Germinal center (tissue), 1 donor: ENCODE data around the gene MAP3K3.

ENCODE experiments used
- DNase-seq: peaks from one replicate; pipeline ENCODE4 v3.0.0; 2012; ENCODE audit warnings: mixed read lengths, low spot score

The MAP3K3 gene

DNA sequence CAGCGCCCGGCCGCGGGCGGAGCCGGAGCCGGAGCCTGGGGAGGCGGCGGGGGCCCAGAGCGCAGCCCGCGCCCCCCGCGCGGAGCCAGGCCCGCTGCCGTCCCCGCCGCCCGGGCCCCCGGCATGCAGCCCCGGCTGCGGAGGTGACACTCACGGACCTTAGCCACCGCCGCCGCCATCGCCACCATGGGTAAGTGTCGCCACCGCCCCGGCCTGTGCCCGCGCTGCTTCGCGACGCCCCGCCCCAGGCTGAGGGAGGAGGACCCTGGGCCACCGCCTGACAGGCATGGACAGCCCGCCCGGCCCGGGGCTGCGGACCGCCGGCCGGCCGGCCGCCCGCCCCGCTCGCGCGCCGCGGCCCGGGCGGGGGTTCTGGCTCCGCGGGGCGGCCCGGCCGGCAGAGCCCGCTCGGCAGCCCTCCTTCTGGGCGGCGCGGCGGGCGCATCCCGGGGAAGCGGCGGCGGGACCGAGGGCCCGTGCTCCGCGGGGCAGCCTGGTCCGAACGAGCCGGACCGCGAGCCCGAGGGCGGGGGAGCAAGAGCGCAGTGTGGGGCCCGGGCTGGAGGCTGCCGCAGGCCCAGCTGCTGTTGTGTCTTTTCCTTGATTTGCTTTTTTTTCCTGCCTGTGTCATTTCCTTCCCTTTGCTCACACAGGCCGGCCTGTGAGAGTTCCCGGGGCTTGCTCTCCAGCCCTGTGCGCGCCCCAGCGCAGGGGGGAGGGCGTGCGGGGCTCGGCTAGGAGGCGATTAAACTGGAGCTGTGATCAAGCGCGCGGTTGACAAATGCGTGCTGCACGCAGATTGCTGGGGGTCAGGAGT is 565 bp downstream of the MAP3K3 start:
- peak; percentile 69 for DNase-seq

DNA sequence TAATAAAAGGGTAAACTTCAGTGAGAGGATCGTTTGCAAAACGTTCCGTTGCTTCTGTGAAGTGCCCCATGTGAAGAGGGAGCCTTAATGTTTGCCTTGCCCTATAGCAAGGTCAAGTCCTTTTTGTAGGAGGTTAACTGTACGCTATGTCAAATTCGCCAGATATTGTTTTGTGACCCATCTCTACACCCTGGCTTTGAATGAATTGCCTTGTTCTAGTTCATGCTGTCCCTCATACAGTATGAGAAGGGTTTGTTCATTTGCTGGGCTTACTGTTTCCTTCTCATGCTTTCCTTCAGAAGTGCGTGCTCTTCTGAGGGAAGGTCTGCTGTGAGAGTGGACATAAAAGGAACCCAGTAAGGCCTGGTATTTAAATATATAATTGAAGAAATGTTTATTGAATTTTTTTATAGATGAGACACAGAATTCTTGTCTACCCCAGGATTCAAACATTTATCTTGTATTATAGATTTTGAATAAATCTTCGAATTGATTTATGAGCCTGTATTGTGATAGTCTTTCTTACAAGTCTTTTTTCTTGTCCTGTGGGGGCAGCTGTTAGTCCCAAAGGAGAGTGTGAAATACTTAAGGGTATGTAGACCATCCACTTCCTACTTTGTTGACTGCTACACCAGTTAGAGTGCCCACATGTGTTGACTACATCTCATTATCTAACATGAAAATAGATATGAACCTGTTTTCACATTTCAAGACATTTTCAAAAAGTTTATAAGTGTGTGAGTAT is 1.7 kb downstream of the MAP3K3 start:
- no peak for DNase-seq

DNA sequence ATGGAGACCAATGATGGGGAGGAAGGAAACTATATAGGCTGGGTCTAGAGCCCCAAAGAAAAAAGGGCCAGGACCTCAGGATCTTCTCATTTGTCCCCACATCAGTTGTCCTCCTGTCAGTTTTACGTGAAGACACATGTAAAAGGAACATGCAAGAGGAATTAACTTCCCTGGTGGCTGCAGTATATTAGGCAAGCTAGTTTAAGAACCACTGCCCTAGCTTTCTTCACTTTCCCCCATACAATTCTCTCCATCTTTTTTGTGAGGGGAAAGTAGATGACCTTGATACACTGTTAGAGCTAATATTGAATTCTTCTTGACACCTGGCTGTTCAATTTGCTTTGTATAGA is 2.3 kb downstream of the MAP3K3 start:
- no peak for DNase-seq

DNA sequence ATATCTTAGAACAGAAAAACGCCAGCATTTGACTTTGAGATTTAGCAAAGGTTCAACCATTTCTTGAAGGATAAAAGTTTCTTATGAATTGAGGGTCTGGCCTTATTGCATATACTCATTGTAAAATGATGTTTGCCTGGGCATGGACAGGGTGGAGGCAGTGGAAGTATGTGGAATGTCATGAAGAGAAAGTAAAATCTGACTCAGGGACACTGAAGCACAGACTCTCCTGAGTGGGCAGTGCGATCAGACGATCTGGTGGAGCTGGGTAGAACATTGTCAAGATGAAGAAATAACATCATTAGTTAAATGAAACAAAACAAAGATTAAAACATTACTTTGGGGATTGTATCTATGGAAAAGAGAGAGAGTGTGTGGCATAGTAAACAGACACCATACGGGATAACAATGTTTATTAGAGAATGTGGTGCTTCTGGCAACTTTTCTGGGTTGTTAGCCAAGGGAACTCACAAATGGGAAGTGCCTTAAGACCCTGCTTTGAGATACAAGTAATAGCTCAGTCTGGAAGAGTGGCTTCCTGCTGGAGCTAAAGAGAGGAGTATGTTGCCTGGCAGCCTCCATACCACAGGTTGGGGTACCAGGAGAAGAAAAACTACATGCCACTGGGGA is 4.4 kb downstream of the MAP3K3 start:
- DNase-seq, result no peak

DNA sequence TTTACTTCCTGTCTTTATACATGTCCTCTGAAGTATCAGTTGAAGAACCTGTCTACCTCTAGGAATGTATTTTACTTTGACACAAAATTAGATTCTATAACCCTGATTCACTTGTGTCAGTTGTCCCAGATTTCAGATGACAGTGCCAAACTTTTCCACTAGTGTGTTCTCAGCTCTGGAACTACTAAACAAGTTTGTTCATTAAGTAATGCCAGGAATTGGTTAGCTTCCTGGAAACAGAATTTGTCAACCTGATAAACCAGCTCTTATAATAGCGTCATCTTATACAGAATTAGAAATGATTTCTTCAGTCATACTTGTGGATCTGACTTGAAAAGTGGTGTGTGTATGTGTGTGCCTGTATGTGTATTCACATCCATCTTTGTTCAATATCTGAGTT is 7.4 kb downstream of the MAP3K3 start:
- no peak for DNase-seq

DNA sequence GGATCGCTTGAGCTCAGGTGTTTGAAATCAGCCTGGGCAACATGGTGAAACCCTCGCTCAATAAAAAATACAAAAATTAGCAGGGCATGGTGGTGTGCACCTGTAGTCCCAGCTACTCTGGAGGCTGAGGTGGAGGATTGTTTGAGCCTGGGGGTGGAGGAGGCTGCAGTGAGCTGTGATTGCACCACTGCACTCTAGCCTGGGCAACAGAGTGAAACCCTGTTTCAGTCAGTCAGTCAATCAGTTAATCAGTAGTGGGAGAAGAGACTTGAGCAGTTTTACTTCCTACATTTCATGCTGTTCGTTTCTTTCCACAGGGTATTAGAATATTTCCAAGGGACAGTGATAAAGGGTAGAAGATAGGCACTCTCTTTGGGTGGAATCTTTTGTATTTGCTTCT is 8.8 kb downstream of the MAP3K3 start:
- DNase-seq, result no peak

DNA sequence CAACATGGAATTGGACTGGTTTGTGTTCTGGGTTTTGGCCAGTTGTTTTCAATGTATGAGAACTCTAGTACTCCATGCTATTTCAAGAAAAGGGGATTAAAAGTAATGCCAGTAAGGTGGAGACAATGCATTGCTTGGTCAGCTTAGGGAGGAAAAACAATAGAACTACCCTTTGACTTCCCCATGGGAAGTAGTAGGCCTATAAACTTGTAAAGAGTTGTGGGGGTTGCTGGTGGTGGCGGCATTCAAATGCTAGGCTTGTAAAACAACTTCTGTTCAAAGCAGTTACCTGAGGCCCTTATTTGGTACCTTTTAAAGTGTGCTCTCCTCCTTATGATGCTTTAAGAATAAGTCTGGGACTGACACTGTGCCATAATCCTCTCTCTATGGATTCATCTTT is 9.4 kb downstream of the MAP3K3 start:
- no peak for DNase-seq

DNA sequence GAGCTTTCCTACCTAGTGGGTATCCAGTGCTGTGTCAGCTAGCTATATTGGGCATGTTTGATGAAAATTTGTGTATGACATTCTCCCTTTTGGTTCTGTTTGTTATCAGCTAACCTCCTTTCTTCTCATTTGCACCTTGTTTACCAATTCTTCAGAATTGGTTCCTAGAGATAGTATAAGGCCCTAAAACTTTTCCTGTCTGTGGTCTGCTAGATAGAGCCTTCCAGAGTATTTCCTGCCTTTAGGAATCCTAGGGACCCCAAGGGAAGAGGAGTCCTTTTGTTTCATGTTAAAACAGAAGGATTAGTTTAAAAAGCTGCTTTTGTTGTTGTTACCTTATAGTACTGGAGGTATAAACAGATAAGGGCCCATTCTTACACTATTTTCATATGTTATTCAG is 11.5 kb downstream of the MAP3K3 start:
- DNase-seq, result no peak

DNA sequence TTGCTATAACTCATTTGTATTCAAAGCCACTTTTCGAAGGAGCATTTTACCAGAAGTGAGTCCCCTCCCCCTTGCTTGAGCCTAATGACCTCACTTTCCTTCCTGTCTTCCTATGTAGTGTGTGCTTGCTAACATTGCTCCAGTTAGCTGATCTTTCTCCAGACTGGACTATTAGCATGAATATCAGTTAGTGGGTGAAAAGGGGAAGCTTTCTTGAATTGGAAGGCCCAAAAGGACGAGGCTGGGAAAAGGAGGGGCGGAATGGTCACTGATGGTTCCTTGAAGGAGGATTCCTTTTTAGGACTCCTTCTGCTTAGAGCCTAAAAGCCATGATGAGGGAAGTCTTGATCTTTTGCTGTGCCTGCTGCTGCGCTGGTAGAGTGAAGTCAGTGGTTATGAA is 11.9 kb downstream of the MAP3K3 start:
- no peak for DNase-seq

DNA sequence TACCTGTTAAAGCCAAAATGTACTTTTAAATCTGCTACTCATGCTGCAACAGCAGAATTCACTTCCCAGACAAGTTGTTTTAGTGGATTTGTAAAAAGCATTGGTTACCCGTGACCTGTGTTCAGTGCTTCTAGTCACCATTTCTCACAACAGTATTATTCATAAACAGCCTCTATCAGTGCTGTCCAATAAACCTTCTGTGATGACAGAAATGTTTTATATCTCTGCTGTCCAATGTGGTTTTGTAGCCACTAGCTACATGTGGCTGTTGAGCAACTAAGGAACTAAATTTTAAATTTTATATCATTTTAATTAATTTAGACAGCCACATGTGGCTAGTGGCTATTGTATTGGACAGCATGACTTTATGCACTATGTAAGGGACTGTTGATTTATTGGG is 12.6 kb downstream of the MAP3K3 start:
- no peak for DNase-seq

DNA sequence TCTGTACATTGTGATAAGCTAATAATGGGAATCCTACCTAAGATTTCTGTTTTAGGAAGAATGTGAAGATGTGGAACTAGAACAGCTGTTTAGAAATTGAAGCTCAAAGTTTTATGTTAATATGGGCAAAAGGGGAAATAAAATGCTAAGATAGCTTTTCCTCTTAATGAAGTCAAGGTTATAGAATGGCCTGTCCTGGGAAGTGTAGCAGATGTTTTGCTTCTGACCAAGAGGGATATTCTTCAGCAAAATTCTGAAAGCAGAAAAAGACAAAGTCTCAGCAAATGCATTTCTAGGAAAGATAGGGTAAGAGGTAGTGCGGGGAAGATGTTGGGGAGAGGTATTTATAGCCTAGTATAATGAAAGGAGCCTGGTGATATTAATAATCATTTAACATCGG is 13.1 kb downstream of the MAP3K3 start:
- DNase-seq, result no peak

DNA sequence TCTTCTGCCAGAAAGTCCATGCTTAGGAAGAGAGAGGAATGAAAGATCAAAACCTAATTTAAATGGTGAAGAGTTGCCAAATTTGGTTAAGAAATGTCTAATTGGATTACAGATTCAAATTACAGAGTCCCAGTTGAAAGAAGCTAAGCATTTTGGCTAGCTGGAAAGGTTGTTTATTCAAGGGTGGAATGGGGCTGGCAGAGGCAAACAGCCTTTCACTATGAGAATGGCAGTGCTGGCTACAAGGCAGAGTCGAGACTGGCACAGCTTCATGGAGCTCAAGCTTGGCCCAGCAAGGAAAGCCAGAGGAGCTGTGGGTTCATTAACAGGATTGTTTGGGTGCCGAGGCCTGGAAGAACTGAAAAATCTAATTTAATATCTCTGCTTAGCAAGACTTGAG is 13.6 kb downstream of the MAP3K3 start:
- no peak for DNase-seq

DNA sequence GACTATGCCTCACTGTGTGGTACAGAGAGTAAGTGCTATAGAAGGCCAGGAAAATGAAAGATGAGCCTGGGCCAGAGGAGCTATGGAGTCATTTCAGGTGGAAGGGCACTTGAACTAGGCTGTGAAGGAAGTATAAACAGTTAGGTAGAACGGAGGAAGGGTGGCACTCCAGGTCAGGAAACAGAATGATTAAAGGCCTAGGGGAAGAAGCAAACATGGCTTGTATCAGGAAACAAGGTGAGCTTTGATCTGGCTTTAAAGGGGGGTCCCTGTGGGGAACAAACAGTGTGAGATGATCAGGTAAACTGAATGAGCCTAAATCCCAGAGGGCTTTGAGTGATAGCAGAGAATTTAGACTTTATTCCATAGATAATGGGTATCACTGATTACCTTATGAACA is 16.9 kb downstream of the MAP3K3 start:
- DNase-seq, result no peak

DNA sequence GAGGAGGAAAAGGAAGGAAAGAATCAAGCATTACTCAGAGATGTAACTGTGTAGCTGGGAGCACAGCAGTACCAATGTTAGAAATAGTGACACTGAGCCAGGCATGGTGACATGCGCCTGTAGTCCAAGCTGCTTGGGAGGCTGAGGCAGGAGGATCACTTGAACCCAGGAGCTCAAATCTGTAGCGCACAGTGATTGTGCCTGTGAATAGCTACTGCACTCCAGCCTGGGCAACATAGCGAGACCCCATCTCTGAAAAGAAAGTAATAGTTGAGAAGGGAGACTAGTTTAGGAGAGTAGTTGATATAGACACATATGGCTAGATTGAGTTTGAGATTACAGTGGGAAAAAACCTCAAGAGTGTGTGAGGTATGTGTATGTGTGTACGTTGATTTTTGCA is 17.8 kb downstream of the MAP3K3 start:
- DNase-seq, result no peak

DNA sequence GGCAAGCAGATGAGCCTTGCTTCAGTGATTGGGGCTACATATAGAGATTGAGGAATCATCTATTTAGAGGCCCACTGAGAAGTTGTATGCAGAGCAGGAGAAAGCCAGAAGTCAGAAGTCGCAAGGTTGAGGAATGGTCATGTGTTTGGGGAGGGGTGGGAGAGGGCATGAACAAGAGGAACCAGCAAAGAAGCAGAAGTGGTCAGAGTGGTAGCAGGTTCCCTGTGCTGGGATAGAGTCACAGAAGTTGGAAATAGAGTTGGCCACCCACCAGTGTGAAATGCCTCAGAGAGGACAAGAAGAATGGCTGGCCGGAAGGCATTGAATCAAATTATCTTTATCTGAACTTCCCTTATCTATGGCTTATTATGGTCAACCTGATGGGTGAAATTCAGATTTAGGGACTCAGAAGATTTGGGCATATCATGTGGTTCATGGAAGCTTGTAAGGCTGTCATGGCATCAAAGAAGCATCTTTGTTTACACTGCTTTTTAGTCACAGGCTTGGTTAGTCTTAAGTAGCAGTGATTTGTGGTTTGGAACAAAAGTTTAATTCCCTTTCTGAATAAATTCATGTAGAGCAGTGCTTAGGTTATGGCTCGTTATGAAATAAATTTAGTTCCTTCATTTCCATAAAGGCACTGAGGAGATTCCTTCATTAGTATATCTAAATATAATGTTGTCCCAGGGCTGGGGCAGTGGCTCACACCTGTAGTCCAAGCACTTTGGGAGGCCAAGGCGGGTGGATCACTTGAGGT is 19.7 kb downstream of the MAP3K3 start:
- no peak for DNase-seq

DNA sequence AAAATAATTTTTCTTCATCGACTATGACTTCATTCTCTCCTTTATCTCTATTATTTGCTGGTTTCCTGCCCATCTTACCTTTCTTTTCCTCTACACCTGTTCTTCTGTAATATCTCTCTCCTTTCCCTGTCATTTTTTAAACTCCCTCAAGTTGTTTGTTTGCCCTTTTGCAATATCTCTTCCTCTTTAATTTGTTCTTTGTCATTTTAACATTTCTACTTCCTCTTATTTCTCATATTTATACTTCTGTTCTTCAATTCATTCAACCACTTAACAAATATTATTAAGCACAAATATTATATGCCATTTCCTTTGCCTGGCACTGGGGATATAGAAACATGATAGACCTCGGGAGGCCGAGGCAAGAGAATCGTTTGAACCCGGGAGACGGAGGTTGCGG is 22.6 kb downstream of the MAP3K3 start:
- no peak for DNase-seq

DNA sequence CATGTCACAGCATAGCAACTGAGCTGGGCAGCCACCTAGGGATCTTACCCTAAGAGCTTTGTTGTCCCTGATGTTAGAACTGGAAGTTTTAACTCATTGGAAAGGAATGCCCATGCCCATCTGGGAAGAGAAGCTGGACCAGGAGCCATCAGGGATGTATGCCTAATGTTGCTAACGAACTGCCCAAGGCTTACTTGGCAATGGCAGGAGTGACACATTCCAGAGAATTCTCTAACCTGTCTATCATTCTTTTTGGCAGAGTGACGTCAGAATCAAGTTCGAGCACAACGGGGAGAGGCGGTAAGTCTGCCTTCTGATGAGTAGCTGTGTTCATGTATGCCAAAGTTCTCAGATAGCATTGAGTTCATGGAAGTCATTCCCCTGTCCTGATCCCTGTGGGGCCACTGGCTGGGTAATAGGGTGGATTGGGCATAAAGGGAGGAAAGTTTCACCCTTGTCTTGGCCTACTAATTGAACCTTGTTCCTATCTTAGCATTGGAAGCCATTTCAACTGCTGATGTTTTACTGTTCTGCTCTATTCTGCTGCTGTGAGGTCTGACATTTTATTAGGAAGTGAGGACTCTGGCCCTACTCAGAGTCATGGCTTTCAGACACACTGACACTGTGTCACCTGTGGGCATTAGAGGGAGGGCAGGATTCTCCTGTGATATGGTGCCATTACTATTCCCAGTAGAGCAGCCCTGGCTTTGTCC is 23.7 kb downstream of the MAP3K3 start:
- no peak for DNase-seq

DNA sequence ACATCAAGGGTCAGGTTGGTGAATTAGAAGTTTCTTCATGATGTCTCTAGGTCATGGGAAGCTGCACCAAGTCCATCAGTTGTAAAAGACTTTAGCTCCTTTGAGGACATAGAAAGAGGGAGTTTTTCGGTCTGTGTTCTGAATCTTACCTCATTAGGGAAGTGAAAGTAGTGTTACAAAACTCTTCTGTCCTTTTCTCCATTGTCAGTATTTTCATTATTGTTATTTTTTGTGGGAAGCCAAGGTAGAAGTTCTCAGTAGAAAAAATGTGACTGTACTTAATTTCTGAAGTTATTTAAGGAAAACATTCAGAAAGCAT is 24.2 kb downstream of the MAP3K3 start:
- DNase-seq, result peak; percentile 44

DNA sequence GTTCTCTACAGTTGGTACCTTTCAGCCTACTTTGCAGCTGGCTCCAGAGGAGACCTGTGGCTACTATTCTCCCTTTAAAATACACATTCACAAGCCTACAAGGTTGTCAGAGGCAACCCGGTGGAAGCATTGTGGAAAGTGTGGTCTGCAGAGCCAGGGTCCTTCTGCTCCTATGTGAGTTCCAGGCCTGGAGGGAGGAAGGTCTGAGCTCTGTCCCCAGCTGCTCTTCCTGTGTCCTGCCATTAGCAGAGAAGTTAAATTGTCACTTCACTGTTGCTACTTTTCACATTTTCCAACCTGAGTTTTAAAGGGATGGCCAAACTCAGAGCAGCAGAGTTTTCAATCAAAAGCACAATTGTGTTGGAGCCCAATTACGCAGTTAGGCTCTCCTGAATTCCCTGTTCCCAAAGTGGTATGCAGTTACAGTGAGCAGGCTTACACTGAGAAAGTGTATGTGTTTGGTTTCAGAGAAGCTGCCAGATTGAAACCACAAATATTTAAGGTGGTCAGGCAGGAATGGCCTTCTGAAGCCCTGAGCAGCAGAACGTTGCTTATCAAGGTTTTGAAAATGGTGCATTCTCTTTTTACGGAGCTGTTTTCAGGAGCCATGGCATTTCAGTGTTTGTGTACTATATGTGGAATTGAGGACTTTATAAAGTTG is 25.0 kb downstream of the MAP3K3 start:
- no peak for DNase-seq

DNA sequence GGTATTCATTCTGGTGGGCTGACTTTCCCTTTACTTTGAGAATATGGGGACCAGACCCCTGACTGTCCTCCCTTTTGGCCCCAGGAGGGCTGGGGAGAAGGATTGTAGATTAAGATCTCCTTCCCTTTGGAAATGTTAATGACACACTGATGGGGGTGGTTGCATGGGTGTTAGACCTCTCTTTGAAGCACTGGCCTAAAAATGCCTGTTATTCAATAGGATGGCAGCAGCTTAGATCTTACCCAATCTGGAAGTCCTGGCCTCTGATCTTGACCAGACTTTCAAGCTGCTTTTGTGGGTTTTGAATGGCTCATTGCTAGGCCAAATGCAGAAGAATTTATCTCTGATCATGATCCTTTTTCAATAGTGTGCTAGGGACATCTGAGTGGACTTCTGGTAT is 25.7 kb downstream of the MAP3K3 start:
- no peak for DNase-seq

DNA sequence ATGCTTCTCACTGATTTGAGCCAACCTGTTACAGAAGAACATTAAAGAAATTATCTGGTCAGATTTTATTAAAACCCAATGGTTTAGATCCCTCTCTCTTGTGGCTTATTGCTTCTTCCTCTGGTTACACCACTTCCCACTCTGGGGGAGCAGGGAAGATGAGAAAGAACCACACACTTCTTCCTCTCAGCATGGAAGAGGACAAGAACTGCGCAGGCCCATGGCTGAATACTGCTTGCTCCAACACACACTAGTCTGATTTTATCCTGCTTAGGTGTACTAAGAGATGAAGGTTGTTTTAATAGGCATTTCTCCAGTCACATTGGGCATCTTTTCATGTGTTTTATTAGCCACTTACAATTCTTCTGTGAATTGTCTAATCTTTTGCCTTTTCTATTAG is 27.6 kb downstream of the MAP3K3 start:
- DNase-seq, result no peak

DNA sequence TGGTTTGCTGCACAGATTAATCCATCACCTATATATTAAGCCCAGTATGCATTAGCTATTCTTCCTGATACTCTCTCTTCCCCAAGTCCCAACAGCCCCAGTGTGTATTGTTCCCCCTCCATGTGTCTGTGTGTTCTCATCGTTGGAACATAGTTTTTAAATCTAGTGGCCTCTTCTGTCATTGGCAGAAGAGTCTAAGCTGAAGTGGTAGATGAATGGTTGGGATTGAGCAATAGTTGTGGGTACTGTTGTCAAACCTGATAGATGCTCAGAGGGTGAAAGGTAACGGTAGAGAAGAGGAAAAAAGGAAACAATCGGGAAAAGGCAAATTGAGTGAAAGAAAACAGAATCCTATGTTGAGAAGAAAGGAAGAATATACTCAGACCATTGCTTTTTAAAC is 29.9 kb downstream of the MAP3K3 start:
- no peak for DNase-seq
